Lower leg skin (tissue), 3 donors: ENCODE data around the gene FLRT2.

Experiments
- CTCF ChIP-seq, 3 donors: fragments of 450-650 bp; IDR thresholded peaks; one replicate each; pipeline ENCODE4 v1.5.1; 2016; ENCODE audit warnings: antibody characterized with exemption in 3 of 3, mild to moderate bottlenecking in 3 of 3, moderate library complexity in 2 of 3
- POLR2A ChIP-seq, 2 donors: fragments of 450-650 bp; IDR thresholded peaks; one replicate each; pipeline ENCODE4 v1.6.1; 2016 to 2017; ENCODE audit warnings: antibody characterized with exemption in 2 of 2, mild to moderate bottlenecking in 1 of 2, moderate library complexity in 1 of 2

- TF ChIP-seq CTCF (IDR thresholded peaks at IDR 0.05) (no peak), POLR2A (IDR thresholded peaks at IDR 0.05) (no peak)
These were observed 50.0 kb downstream of the FLRT2 start for GRCh38 chr14:85579942-85580341.
